ENCODE results near the gene TCF7L1. TPM values are rescaled to one million over a fixed set of nuclear protein-coding genes. Genes with fewer than 3 reads are reported as not detected.
A peak's percentile ranks its signal among the peaks of the same experiment; 100 is the strongest.
"Not testable (repeated sequence)": the region's sequence is repeated elsewhere in the genome, so short reads cannot be mapped to it uniquely, and the experiment has no call there.

Gene TCF7L1
- total RNA-seq, 1 donor from 2014 or later: 0.19 TPM

DNA sequence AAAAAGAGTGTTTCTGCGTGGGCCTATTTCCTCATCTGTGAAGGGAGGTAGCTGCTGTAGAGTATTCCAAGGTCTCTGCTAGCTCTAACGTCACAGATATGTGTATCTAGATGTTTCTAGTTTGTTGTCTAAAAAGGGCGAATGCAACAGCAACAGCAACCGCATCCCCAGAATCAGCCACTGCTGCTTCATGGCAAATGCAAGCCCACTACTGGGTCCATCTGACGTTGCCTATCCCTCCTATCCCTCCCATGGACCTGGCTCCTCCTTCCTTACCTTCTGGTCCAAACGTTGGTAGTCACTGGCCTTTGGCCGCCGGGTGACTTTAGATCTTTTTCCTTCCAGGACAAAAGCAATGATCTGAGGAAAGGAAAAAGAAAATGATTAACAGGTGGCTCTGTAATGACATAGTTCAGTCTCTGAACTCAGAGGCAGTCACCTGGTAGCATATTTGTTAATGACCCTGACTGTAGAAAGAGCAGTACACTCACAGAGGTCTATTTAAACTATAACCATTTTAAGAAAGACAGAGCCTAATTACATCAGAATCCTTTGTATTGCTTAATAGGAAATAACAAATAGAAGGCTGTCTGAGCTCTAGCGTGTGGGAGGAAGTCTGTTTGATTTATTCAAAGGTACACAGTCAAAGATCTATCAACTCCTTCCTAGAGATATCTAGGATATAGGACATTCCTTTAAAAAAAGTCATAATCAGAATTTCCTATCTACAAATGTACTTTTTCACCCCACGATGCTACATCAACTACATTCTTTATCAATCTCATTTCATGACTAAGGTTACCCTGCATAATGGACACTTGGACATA lies 191.7 kb downstream of the TCF7L1 start:
- H3K9me3 Mint-ChIP-seq: no peaks in the 10 kb centered on the region
- peak overlapping the region; percentile 31 for H3K27ac Mint-ChIP-seq
- no peak for DNase-seq
- H3K36me3 Mint-ChIP-seq (ENCODE audit: low read depth): peaks cover 78% of the 10 kb centered on the region
- intact Hi-C loops (cut with micrococcal nuclease): loop anchor here (5.0 kb wide), 2 partner anchors 378 to 782 kb away; partner anchors contain the start of genes POLR1A and PTCD3
- H3K4me1 Mint-ChIP-seq: peaks cover 57% of the 10 kb centered on the region
- no peaks in the 10 kb centered on the region for H3K27me3 Mint-ChIP-seq
- peak overlapping the region; percentile 95 for H3K4me3 Mint-ChIP-seq

DNA sequence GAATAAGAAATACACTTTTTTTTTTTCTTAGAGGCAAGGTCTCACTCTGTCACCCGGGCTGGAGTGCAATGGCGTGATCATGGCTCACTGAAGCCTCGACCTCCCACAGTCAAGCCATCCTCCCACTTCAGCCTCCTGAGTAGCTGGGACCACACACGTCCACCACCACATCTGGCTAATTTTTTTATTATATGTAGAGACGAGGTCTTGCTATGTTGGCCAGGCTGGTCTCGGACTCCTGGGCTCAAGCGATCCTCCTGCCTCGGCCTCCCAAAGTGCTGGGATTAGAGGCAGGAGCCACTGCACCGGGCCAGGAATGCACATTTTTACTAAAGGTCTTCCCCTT lies 192.2 kb downstream of the TCF7L1 start:
- H3K4me3 Mint-ChIP-seq: peak overlapping the region; percentile 95
- intact Hi-C loops (cut with micrococcal nuclease): loop anchor here (5.0 kb wide), 2 partner anchors 378 to 782 kb away; partner anchors contain the start of genes POLR1A and PTCD3
- peak overlapping the region; percentile 31 for H3K27ac Mint-ChIP-seq
- H3K36me3 Mint-ChIP-seq (ENCODE audit: low read depth): peaks cover 72% of the 10 kb centered on the region
- peaks cover 51% of the 10 kb centered on the region for H3K4me1 Mint-ChIP-seq
- no peaks in the 10 kb centered on the region for H3K9me3 Mint-ChIP-seq
- no peak for DNase-seq
- H3K27me3 Mint-ChIP-seq: no peaks in the 10 kb centered on the region

GRCh38 chr2:85326406-85327159 lies 193.4 kb downstream of the TCF7L1 start:
- Mint-ChIP-seq H3K27ac (peak overlapping the region; percentile 99), H3K9me3 (no peaks in the 10 kb centered on the region), H3K36me3 (ENCODE audit: low read depth) (peaks cover 61% of the 10 kb centered on the region), H3K4me1 (peaks cover 45% of the 10 kb centered on the region), H3K27me3 (no peaks in the 10 kb centered on the region), H3K4me3 (peak overlapping the region; percentile 95)
- intact Hi-C loops (cut with micrococcal nuclease): loop anchor here (1.0 to 5.0 kb wide), 5 partner anchors 8 to 868 kb away; partner anchors contain the start of genes MAT2A, POLR1A, PTCD3 and SUCLG1
- peak; percentile 88 for DNase-seq

DNA sequence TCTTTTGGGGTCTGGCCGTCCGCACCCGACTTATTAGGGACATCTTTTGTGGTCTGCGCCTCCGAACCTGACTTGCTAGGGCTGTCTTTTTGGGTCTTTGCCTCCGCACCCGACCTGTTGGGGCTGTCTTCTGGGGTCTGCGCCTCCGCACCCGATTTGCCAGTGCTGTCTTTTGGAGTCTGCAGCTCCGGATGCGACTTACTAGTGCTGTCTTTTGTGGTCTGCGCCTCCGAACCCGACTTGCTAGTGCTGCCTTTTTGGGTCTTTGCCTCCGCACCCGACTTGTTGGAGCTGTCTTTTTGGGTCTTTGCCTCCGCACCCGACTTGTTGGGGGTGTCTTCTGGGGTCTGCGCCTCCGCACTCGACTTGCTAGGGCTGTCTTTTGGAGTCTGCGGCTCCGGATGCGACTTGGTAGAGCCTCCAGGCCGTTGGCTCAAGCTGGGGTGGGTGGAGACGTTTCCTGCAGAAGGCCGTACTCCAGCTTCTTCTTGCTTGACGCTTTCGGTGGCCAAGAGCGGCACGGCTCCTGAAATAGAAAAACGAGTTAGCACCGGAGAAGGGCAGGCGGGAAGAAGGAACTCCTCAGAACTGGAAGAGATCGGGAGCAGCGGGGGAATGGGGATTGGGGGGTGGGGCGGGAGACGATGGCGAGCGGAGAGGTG lies 194.1 kb downstream of the TCF7L1 start:
- no peaks in the 10 kb centered on the region for H3K27me3 Mint-ChIP-seq
- intact Hi-C loops (cut with micrococcal nuclease): loop anchor here (1.0 to 5.0 kb wide), 4 partner anchors 212 to 868 kb away; partner anchors contain the start of genes MAT2A, POLR1A, PTCD3 and SUCLG1
- peaks cover 55% of the 10 kb centered on the region for H3K36me3 Mint-ChIP-seq (ENCODE audit: low read depth)
- H3K27ac Mint-ChIP-seq: peak overlapping the region; percentile 99
- H3K4me3 Mint-ChIP-seq: peak overlapping the region; percentile 95
- H3K9me3 Mint-ChIP-seq: no peaks in the 10 kb centered on the region
- peaks cover 39% of the 10 kb centered on the region for H3K4me1 Mint-ChIP-seq
- peak; percentile 89 for DNase-seq

GRCh38 chr2:85327822-85328617 lies 194.8 kb downstream of the TCF7L1 start, which contains the start of gene TGOLN2:
TSS of gene TGOLN2 (minus strand) at chr2:85327989. CDS start at chr2:85327962, 27 bp downstream.
- H3K4me3 Mint-ChIP-seq: peak within 1 kb of the TSS; percentile 95
- no peaks in the 10 kb centered on the region for H3K9me3 Mint-ChIP-seq
- H3K36me3 Mint-ChIP-seq (ENCODE audit: low read depth): peaks cover 47% of the 10 kb centered on the region
- H3K27ac Mint-ChIP-seq: peak within 1 kb of the TSS; percentile 99
- intact Hi-C loops (cut with micrococcal nuclease): loop anchor here (1.0 to 5.0 kb wide), 6 partner anchors 26 to 869 kb away; partner anchors contain the start of genes ELMOD3, MAT2A, POLR1A and PTCD3
- H3K27me3 Mint-ChIP-seq: no peaks in the 10 kb centered on the region
- peak; percentile 98 for DNase-seq
- H3K4me1 Mint-ChIP-seq: peaks cover 31% of the 10 kb centered on the region

GRCh38 chr2:85329181-85329651 lies 196.0 kb downstream of the TCF7L1 start:
- intact Hi-C loops (cut with micrococcal nuclease): loop anchor here (5.0 kb wide), 2 partner anchors 382 to 778 kb away; partner anchors contain the start of genes POLR1A and PTCD3
- H3K4me1 Mint-ChIP-seq: peaks cover 24% of the 10 kb centered on the region
- H3K4me3 Mint-ChIP-seq: peak overlapping the region; percentile 2
- DNase-seq: no peak
- H3K27me3 Mint-ChIP-seq: no peaks in the 10 kb centered on the region
- no peak overlapping the region for H3K27ac Mint-ChIP-seq
- H3K36me3 Mint-ChIP-seq (ENCODE audit: low read depth): peaks cover 36% of the 10 kb centered on the region
- H3K9me3 Mint-ChIP-seq: no peaks in the 10 kb centered on the region

DNA sequence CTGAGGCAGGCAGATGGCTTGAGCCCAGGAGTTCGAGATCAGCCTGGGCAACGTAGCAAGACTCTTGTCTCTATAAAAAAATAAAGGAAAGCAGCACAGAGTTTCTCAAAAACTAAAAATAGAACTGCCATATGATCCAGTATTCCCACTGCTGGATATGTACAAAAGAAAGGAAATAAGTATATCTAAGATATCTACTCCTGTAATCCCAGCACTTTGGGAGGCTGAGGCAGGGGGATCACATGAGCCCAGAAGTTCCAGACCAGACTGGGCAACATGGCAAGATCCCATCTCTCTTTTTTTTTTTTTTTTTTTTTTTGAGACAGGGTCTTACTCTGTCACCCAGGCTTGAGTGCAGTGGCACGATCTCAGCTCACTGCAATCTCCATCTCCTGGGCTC lies 196.5 kb downstream of the TCF7L1 start:
- not testable (repeated sequence) for H3K27me3 Mint-ChIP-seq, DNase-seq, H3K9me3 Mint-ChIP-seq, H3K27ac Mint-ChIP-seq
- Mint-ChIP-seq H3K4me3 (peak overlapping the region; percentile 2), H3K4me1 (peaks cover 20% of the 10 kb centered on the region), H3K36me3 (ENCODE audit: low read depth) (peaks cover 31% of the 10 kb centered on the region)
- intact Hi-C loops (cut with micrococcal nuclease): loop anchor here (5.0 kb wide), 2 partner anchors 382 to 778 kb away; partner anchors contain the start of genes POLR1A and PTCD3

- H3K9me3 Mint-ChIP-seq: no peaks in the 10 kb centered on the region
- H3K27me3 Mint-ChIP-seq: no peaks in the 10 kb centered on the region
- no peak for DNase-seq
- peaks cover 18% of the 10 kb centered on the region for H3K36me3 Mint-ChIP-seq (ENCODE audit: low read depth)
- intact Hi-C loops (cut with micrococcal nuclease): no loop called here
- H3K4me1 Mint-ChIP-seq: peaks cover 10% of the 10 kb centered on the region
- no peak overlapping the region for H3K27ac Mint-ChIP-seq
- H3K4me3 Mint-ChIP-seq: no peak overlapping the region
Observed at GRCh38 chr2:85330839-85331636, 197.8 kb downstream of the TCF7L1 start.

DNA sequence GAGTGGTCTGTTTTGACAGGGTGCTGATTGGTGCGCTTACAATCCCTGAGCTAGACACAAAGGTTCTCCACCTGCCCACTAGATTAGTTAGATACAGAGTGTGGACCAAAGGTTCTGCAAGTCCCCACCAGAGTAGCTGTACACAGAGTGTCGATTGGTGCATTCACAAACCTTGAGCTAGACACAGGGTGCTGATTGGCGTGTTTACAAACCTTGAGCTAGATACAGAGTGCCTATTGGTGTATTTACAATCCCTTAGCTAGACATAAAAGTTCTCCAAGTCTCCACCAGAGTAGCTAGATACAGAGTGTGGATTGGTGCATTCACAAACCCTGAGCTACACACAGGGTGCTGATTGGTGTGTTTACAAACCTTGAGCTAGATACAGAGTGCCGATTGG lies 200.7 kb downstream of the TCF7L1 start:
- H3K9me3 Mint-ChIP-seq; intact Hi-C loops (cut with micrococcal nuclease); H3K27ac Mint-ChIP-seq; H3K36me3 Mint-ChIP-seq (ENCODE audit: low read depth); H3K4me3 Mint-ChIP-seq; H3K4me1 Mint-ChIP-seq; DNase-seq; H3K27me3 Mint-ChIP-seq: not testable (repeated sequence)

DNA sequence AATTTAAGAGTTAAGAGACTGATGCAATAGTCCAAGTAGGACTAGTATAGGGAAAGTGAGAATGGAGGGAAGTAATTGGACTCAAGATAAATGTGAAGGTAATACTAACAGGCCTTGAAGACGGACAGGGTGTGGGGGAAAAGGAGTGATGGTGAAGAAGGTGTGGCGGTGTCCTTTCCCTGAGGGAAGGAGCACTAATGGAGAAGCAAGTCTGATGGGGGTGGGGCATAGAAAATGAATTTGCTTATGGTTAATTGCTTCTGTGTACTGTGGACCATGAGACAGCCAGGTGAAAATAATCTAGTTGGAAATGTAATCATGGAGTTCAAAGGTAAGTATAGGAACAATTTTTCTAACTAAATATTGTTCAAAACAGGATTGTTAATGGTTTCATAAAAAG lies 201.7 kb downstream of the TCF7L1 start:
- no peak overlapping the region for H3K4me3 Mint-ChIP-seq
- intact Hi-C loops (cut with micrococcal nuclease): no loop called here
- peaks cover 14% of the 10 kb centered on the region for H3K27me3 Mint-ChIP-seq
- DNase-seq: no peak
- H3K27ac Mint-ChIP-seq: no peak overlapping the region
- H3K36me3 Mint-ChIP-seq (ENCODE audit: low read depth): no peaks in the 10 kb centered on the region
- no peaks in the 10 kb centered on the region for H3K9me3 Mint-ChIP-seq
- H3K4me1 Mint-ChIP-seq: peaks cover 4% of the 10 kb centered on the region

DNA sequence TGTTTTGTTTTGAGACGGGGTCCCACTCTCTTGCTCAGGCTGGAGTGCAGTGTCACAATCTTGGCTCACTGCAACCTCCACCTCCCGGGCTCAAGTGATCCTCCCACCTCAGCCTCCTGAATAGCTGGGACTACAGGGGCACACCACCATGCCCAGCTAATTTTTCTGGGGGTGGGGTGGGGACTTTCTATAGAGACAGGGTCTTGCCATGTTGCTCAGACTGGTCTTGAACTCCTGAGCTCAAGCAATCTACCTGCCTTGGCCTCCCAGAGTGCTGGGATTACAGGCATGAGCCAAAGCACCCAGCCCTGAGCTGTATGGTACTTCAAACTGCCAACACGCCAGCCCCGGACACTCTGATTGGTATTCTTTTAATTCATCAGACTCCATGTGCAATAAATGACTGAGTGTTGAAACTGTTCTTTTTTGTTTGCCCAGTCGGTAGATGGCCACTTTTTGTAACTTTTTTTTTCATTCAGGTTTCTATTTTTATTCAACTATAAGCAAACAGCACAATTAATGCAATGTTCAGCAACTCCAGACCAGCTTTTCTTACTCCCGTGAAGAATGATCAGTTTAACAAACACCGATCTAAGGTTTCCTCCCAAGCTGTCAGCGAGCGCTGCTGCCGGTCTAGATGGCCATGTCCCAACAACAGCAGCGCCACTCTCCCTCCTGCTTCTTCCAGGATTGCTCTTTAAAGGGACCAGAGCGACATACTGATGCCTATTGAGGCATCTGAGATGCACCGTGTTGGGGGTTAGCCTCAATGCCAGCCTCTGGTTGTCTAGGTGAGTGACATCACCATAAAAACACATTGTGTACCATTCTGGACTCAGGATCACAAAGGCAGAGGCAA lies 207.1 kb downstream of the TCF7L1 start:
- Mint-ChIP-seq H3K4me3 (no peak overlapping the region), H3K4me1 (no peaks in the 10 kb centered on the region), H3K36me3 (ENCODE audit: low read depth) (peaks cover 6% of the 10 kb centered on the region), H3K27ac (no peak overlapping the region), H3K9me3 (no peaks in the 10 kb centered on the region), H3K27me3 (peaks cover 16% of the 10 kb centered on the region)
- DNase-seq: no peak
- intact Hi-C loops (cut with micrococcal nuclease): no loop called here
